GM12872 (cell line): ENCODE measurements around the gene ZMAT5.

Source experiments
- TF ChIP-seq, protein P1 (sequence below): IDR thresholded peaks from 3 replicates; pipeline ENCODE4 v1.5.1; 2011; ENCODE audit warnings: low read depth, mild to moderate bottlenecking, low read length, moderate library complexity; ENCODE audit not compliant: insufficient read depth

Gene ZMAT5

DNA sequence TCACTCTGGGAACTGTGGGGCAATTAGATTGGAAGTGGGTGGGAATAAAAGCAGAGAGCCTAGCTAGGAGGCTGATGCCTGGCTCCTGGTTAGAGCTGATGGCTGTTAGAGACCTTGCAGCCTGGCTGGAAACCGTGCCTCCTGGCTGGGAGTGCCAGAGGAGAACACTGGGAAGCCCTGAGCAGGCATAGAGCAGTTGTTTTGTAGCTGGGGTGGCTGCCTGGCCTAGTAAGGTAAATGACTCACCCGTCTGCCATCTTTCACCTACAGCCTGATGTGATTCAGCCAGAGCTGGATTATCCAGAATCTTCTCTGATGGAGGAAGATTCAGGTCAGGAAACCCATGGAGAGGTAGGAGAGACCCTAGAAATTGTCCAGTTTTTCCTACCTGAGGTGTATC lies 6.4 kb upstream of the ZMAT5 start:
- TF ChIP-seq, protein P1, sequence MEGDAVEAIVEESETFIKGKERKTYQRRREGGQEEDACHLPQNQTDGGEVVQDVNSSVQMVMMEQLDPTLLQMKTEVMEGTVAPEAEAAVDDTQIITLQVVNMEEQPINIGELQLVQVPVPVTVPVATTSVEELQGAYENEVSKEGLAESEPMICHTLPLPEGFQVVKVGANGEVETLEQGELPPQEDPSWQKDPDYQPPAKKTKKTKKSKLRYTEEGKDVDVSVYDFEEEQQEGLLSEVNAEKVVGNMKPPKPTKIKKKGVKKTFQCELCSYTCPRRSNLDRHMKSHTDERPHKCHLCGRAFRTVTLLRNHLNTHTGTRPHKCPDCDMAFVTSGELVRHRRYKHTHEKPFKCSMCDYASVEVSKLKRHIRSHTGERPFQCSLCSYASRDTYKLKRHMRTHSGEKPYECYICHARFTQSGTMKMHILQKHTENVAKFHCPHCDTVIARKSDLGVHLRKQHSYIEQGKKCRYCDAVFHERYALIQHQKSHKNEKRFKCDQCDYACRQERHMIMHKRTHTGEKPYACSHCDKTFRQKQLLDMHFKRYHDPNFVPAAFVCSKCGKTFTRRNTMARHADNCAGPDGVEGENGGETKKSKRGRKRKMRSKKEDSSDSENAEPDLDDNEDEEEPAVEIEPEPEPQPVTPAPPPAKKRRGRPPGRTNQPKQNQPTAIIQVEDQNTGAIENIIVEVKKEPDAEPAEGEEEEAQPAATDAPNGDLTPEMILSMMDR: no peak

DNA sequence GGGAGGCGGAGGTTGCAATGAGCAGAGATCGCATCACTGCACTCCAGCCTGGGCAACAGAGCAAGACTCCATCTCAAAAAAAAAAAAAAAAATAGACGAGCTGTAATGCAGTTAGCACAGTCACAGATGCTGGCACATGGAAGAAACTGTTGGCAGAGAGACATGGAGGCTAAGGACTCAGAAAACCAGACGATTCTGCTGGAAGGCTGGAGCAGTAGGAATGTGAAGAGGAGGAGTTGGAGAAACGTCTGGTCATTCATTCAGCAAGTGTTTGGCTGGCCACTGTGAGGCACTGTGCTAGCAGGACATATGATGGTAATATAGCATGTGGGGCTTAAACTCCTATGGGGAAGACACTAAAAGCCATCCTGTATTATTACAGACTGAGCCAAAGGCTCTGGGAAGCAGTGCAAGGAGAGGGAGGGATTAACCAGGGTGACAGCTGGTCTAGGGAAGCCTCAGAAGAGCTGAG lies 5.4 kb upstream of the ZMAT5 start:
- TF ChIP-seq, protein P1: peak; percentile 43; the same call in 2 of the 3 replicates

GRCh38 chr22:29769723-29770321 lies 3.0 kb upstream of the ZMAT5 start:
- TF ChIP-seq, protein P1: no peak

- TF ChIP-seq, protein P1: no peak
These were observed 1.4 kb upstream of the ZMAT5 start for GRCh38 chr22:29768052-29768693.

GRCh38 chr22:29767171-29768051 lies 604 bp upstream of the ZMAT5 start, which contains the start of gene UQCR10:
Gene UQCR10, plus strand, starts transcription at chr22:29767369. Its CDS starts 30 bp downstream, at chr22:29767399.
- TF ChIP-seq, protein P1: no peak

- TF ChIP-seq, protein P1: no peak
These were observed 739 bp downstream of the ZMAT5 start for GRCh38 chr22:29765905-29766631.
